Endothelial cell of umbilical vein (primary cell): ENCODE data around the gene BMPR1B. TPM values are rescaled to one million over a fixed set of nuclear protein-coding genes. Genes with fewer than 3 reads are reported as not detected.

Source experiments
- BruUV-seq: library from RNA; stranded (reverse); fragments of 400-500 nt; replicated peaks from 2 replicates; lab custom pipeline; 2021; lab: Mats Ljungman, UMichigan
- CTCF ChIA-PET: fragments of 300-600, 350-600 bp; sonication (Branson Sonifier 250); formaldehyde crosslinking; loops from one replicate; lab custom pipeline; 2021; ENCODE audit warnings: antibody characterized with exemption, inconsistent platforms; lab: Charles Lee
- POLR2A ChIA-PET: fragments of 300-600, 350-600 bp; sonication (Branson Sonifier 250); formaldehyde crosslinking; loops from one replicate; lab custom pipeline; 2021; ENCODE audit warnings: antibody characterized with exemption, inconsistent platforms; lab: Charles Lee
- DNase-seq: peaks from one replicate; pipeline ENCODE4 v3.0.0-alpha.2; 2011; ENCODE audit warnings: low read depth, low spot score
- FAIRE-seq: peaks from 2 replicates; lab custom pipeline; 2011; peaks lifted over from hg19 to GRCh38; lab: Jason Lieb, UNC
- H2AFZ ChIP-seq: 2 replicates; pipeline ENCODE4 v1.6.0; 2012; ENCODE audit warnings: low read depth, low read length, control low read depth, inconsistent platforms
- H3K27ac ChIP-seq: 2 replicates; pipeline ENCODE4 v1.5.1; 2011; ENCODE audit warnings: low read depth, mild to moderate bottlenecking, control low read depth, low read length, moderate library complexity; ENCODE audit not compliant: insufficient read depth
- H3K27me3 ChIP-seq, 2 experiments: 2 replicates each; pipeline versions ENCODE4 v1.6.0 to v1.6.1; 2011; ENCODE audit warnings: low read length in 2 of 2, mixed read lengths in 1 of 2; ENCODE audit not compliant: control insufficient read depth in 2 of 2, insufficient read depth in 2 of 2
- H3K36me3 ChIP-seq, 2 experiments: 2 replicates in 1 of 2; 3 replicates in 1 of 2; pipeline ENCODE4 v1.5.1; 2011; ENCODE audit warnings: low read length in 2 of 2, mild to moderate bottlenecking in 1 of 2, moderate library complexity in 1 of 2; ENCODE audit not compliant: control insufficient read depth in 2 of 2, insufficient read depth in 2 of 2; ENCODE audit errors: extremely low read depth in 1 of 2
- H3K4me1 ChIP-seq: 3 replicates; pipeline ENCODE4 v1.5.1; 2011; ENCODE audit warnings: mild to moderate bottlenecking, low read length; ENCODE audit not compliant: control insufficient read depth, insufficient read depth; ENCODE audit errors: extremely low read depth
- H3K4me2 ChIP-seq: 2 replicates; pipeline ENCODE4 v1.6.1; 2011; ENCODE audit warnings: low read length, control low read depth, mixed read lengths; ENCODE audit not compliant: insufficient read depth
- H3K4me3 ChIP-seq, 3 experiments: fragments of 200-600 bp in 1 of 3; sonication (generic), shearing (Covaris generic) in 1 of 3; replicated peaks in 1 of 3; 2 replicates each; pipeline ENCODE4 v1.5.1; 2011 to 2016; ENCODE audit warnings: control low read depth in 3 of 3, low read length in 3 of 3, mild to moderate bottlenecking in 2 of 3, inconsistent platforms in 1 of 3, low read depth in 1 of 3, moderate library complexity in 1 of 3; ENCODE audit not compliant: insufficient read depth in 1 of 3
- H3K79me2 ChIP-seq: 2 replicates; pipeline ENCODE4 v1.6.0; 2012; ENCODE audit warnings: low read length, inconsistent platforms; ENCODE audit not compliant: control insufficient read depth, insufficient read depth
- H3K9ac ChIP-seq: replicated peaks from 2 replicates; pipeline ENCODE3; 2011; ENCODE audit warnings: low read length, control low read depth; ENCODE audit not compliant: insufficient read depth; ENCODE audit errors: extremely low read depth
- H3K9me1 ChIP-seq: replicated peaks from 3 replicates; pipeline ENCODE4 v1.6.0; 2011; ENCODE audit warnings: mild to moderate bottlenecking, low read length; ENCODE audit not compliant: control insufficient read depth, insufficient read depth; ENCODE audit errors: extremely low read depth
- H3K9me3 ChIP-seq: replicated peaks from 2 replicates; pipeline ENCODE4 v1.5.1; 2012; ENCODE audit warnings: low read length, inconsistent platforms; ENCODE audit not compliant: control insufficient read depth, insufficient read depth
- H4K20me1 ChIP-seq: replicated peaks from 2 replicates; pipeline ENCODE3; 2011; ENCODE audit warnings: mild to moderate bottlenecking, low read length; ENCODE audit not compliant: control insufficient read depth, insufficient read depth; ENCODE audit errors: extremely low read depth
- EZH2 ChIP-seq: IDR thresholded peaks from 2 replicates; pipeline ENCODE4 v1.6.1; 2012; ENCODE audit warnings: borderline replicate concordance, low read depth, mild to moderate bottlenecking, moderate library complexity, low read length, inconsistent platforms; ENCODE audit not compliant: severe bottlenecking
- FOS ChIP-seq: IDR thresholded peaks from 2 replicates; pipeline ENCODE4 v1.6.1; 2011; ENCODE audit warnings: mild to moderate bottlenecking, low read length, moderate library complexity, borderline replicate concordance; ENCODE audit not compliant: insufficient read depth
- GATA2 ChIP-seq: IDR thresholded peaks from 2 replicates; pipeline ENCODE4 v1.7.0; 2011; ENCODE audit warnings: low read depth, mild to moderate bottlenecking, moderate library complexity, mixed read lengths, low read length; ENCODE audit not compliant: insufficient read length, insufficient read depth
- JUN ChIP-seq: IDR thresholded peaks from 2 replicates; pipeline ENCODE4 v1.6.1; 2011; ENCODE audit warnings: borderline replicate concordance, low read depth; ENCODE audit not compliant: insufficient read length, insufficient read depth
- MYC ChIP-seq: IDR thresholded peaks from one replicate; pipeline ENCODE4 v1.6.1; 2011; ENCODE audit warnings: mild to moderate bottlenecking, low read depth, low read length
- POLR2A ChIP-seq: IDR thresholded peaks from 2 replicates; pipeline ENCODE4 v1.6.1; 2012; ENCODE audit warnings: low read depth, mild to moderate bottlenecking, control low read depth, low read length
- POLR2AphosphoS5 ChIP-seq: IDR thresholded peaks from 2 replicates; pipeline ENCODE4 v1.6.1; 2012; ENCODE audit warnings: low read depth, mild to moderate bottlenecking, control low read depth, low read length, moderate library complexity; ENCODE audit not compliant: insufficient read depth
- dilution Hi-C: fragments of 300-500 bp; cut with MboI; formaldehyde crosslinking; loops from one replicate; pipeline ENCODE4 v1.15.0; 2019; ENCODE audit warnings: low sequenced_read_pairs; ENCODE audit not compliant: extremely low pct_ligation_motif_present
- intact Hi-C: fragments of 100-400 bp; cut with micrococcal nuclease; formaldehyde crosslinking; loops from one replicate; pipeline ENCODE4 v1.10.0; 2022
- polyA plus RNA-seq, 4 experiments: library from polyadenylated mRNA; depleted of rRNA in 3 of 4; stranded (reverse) in 3 of 4; unstranded in 1 of 4; fragments of >200 nt; gene quantifications; 2 replicates each; pipeline versions ENCODE4 v1.2.1 to v1.2.3, GENCODE V29; 2011 to 2012; ENCODE audit warnings: missing spikeins in 1 of 4
- total RNA-seq: library from RNA; stranded (reverse); gene quantifications from 2 replicates; pipeline ENCODE4 v1.2.3, GENCODE V29; 2021
- TF ChIP-seq, protein P1 (sequence below), 2 donors: IDR thresholded peaks; 1 replicate in 1 of 2; 2 replicates in 1 of 2; pipeline ENCODE4 v1.5.1; 2011; ENCODE audit warnings: low read length in 2 of 2, mild to moderate bottlenecking in 2 of 2, moderate library complexity in 2 of 2, control low read depth in 1 of 2, inconsistent platforms in 1 of 2, low read depth in 1 of 2; ENCODE audit not compliant: insufficient read depth in 1 of 2; ENCODE audit errors: extremely low read depth in 1 of 2
- TF ChIP-seq, protein P2 (sequence below): IDR thresholded peaks from 2 replicates; pipeline ENCODE4 v1.6.1; 2011; ENCODE audit not compliant: insufficient read depth, insufficient read length

The BMPR1B gene
- total and polyA plus RNA-seq, 2 donors (not counting 3 experiments of a cell fraction or from before 2014, with no cell fraction given): 0.28 to 2.1 TPM

DNA sequence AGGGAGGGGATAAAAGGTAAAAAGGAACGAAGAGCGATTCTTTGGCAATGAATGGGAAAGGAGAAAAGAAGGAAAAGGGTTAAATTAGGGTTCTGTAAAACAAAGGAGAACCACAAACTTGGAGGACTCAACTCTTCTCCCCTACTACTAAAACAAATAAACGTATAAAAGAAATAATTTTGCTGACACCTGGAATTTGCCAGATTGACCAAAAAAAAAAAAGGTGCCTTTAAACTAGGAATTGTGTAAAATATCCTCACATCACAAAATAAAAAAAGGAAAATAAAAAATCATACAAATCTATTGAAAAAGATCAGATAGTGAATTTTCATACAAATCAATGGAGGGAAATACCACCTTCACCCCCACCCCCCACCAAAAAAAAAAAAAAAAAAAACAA lies 129.3 kb downstream of the BMPR1B start:
- DNase-seq (no peak), FAIRE-seq (no peak)
- H3K27ac ChIP-seq: no peak overlapping the region
- H3K9me1 ChIP-seq: no peaks in the 10 kb centered on the region
- intact Hi-C loops: no loop called here
- TF ChIP-seq POLR2A (no peak), MYC (no peak), JUN (no peak), EZH2 (no peak), FOS (no peak), GATA2 (no peak), POLR2AphosphoS5 (no peak)
- TF ChIP-seq, protein P1, sequence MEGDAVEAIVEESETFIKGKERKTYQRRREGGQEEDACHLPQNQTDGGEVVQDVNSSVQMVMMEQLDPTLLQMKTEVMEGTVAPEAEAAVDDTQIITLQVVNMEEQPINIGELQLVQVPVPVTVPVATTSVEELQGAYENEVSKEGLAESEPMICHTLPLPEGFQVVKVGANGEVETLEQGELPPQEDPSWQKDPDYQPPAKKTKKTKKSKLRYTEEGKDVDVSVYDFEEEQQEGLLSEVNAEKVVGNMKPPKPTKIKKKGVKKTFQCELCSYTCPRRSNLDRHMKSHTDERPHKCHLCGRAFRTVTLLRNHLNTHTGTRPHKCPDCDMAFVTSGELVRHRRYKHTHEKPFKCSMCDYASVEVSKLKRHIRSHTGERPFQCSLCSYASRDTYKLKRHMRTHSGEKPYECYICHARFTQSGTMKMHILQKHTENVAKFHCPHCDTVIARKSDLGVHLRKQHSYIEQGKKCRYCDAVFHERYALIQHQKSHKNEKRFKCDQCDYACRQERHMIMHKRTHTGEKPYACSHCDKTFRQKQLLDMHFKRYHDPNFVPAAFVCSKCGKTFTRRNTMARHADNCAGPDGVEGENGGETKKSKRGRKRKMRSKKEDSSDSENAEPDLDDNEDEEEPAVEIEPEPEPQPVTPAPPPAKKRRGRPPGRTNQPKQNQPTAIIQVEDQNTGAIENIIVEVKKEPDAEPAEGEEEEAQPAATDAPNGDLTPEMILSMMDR (IDR thresholded peaks at IDR 0.05; ENCODE audit: extremely low read depth in 1 of 2, insufficient read depth in 1 of 2, low read depth in 1 of 2, low read length in 2 of 2): no peak
- TF ChIP-seq, protein P2, sequence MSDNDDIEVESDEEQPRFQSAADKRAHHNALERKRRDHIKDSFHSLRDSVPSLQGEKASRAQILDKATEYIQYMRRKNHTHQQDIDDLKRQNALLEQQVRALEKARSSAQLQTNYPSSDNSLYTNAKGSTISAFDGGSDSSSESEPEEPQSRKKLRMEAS: no peak
- no peak overlapping the region for H3K4me2 ChIP-seq
- ChIA-PET CTCF (no interaction called here), POLR2A (no interaction called here)
- H3K9me3 ChIP-seq: no peaks in the 10 kb centered on the region
- H3K4me3 ChIP-seq: no peak overlapping the region
- H2AFZ ChIP-seq: no peak overlapping the region
- H3K36me3 ChIP-seq: no peaks in the 10 kb centered on the region
- H3K4me1 ChIP-seq: no peaks in the 10 kb centered on the region
- no peaks in the 10 kb centered on the region for H4K20me1 ChIP-seq
- H3K27me3 ChIP-seq: no peaks in the 10 kb centered on the region
- H3K79me2 ChIP-seq: no peaks in the 10 kb centered on the region
- BruUV-seq: no TSS peak
- dilution Hi-C loops: no loop called here
- H3K9ac ChIP-seq: no peak overlapping the region
